Measurements from ENCODE around the gene EFTUD2. TPM values are rescaled to one million over a fixed set of nuclear protein-coding genes. Genes with fewer than 3 reads are reported as not detected.

EFTUD2 gene
- total RNA-seq, 6 experiments from 2014 or later = 29.9 to 42.4 (median 35.1) TPM

GRCh38 chr17:44907729-44908470 is 8.7 kb upstream of the EFTUD2 start:
- no peak for DNase-seq
- no peak for TF ChIP-seq POLR2A (IDR thresholded peaks at IDR 0.05)
- Histone ChIP-seq H3K27ac (no peak overlapping the region), H3K4me3 (no peak overlapping the region), H3K27me3 (no peaks in the 10 kb centered on the region), H3K9me3 (no peaks in the 10 kb centered on the region), H3K36me3 (no peaks in the 10 kb centered on the region), H3K4me1 (peaks cover 0 to 10% (median 4%) of the 10 kb centered on the region in 4 donors)
- ATAC-seq = no peak
- intact Hi-C loops (cut with DNase I) = no loop called here
- 83% methylated on average over 5 of the region's 11 CpGs for WGBS (ENCODE audit: insufficient coverage, low coverage, low lambda C conversion rate, missing lambda C conversion rate)

- DNase-seq (no peak), ATAC-seq (no peak)
- Histone ChIP-seq H3K27me3 (no peaks in the 10 kb centered on the region), H3K4me3 (no peak overlapping the region), H3K27ac (no peak overlapping the region), H3K9me3 (no peaks in the 10 kb centered on the region), H3K36me3 (no peaks in the 10 kb centered on the region), H3K4me1 (peaks cover 0 to 10% (median 4%) of the 10 kb centered on the region in 4 donors)
- WGBS (ENCODE audit: insufficient coverage, low coverage, low lambda C conversion rate, missing lambda C conversion rate) = 77% methylated on average over 11 of the region's 18 CpGs
- TF ChIP-seq CTCF (IDR thresholded peaks at IDR 0.05) = no peak
- TF ChIP-seq POLR2A (IDR thresholded peaks at IDR 0.05) = no peak
- intact Hi-C loops (cut with DNase I) = no loop called here
Observed at GRCh38 chr17:44906763-44907728, 7.8 kb upstream of the EFTUD2 start.

- no peaks in the 10 kb centered on the region for H3K27me3 ChIP-seq
- no peak overlapping the region for H3K4me3 ChIP-seq
- no peak for TF ChIP-seq POLR2A (IDR thresholded peaks at IDR 0.05)
- no peak for TF ChIP-seq CTCF (IDR thresholded peaks at IDR 0.05)
- DNase-seq (no peak), ATAC-seq (peak in 2 of 4 donors; percentile 8 to 40)
- H3K4me1 ChIP-seq = peaks cover 0 to 1% (median under 1%) of the 10 kb centered on the region in 4 donors
- WGBS (ENCODE audit: insufficient coverage, low coverage, low lambda C conversion rate, missing lambda C conversion rate) = 100% methylated on average over 2 of the region's 10 CpGs
- no peaks in the 10 kb centered on the region for H3K36me3 ChIP-seq
- H3K9me3 ChIP-seq = no peaks in the 10 kb centered on the region
- no peak overlapping the region for H3K27ac ChIP-seq
- intact Hi-C loops (cut with DNase I) = no loop called here
Observed at GRCh38 chr17:44906010-44906646, 6.9 kb upstream of the EFTUD2 start.

GRCh38 chr17:44905006-44906000 is 6.1 kb upstream of the EFTUD2 start:
- intact Hi-C loops (cut with DNase I) = no loop called here
- no peak for DNase-seq
- ATAC-seq = peak in 2 of 4 donors; percentile 24 to 35

More at GRCh38 chr17:44905006-44906000, 6.1 kb upstream of the EFTUD2 start:
- H3K4me1 ChIP-seq = no peaks in the 10 kb centered on the region
- no peak for TF ChIP-seq POLR2A (IDR thresholded peaks at IDR 0.05)
- H3K9me3 ChIP-seq = no peaks in the 10 kb centered on the region
- no peak overlapping the region for H3K4me3 ChIP-seq
- no peak overlapping the region for H3K27ac ChIP-seq
- WGBS (ENCODE audit: insufficient coverage, low coverage, low lambda C conversion rate, missing lambda C conversion rate) = 77% methylated on average over 4 of the region's 9 CpGs
- no peaks in the 10 kb centered on the region for H3K36me3 ChIP-seq
- no peaks in the 10 kb centered on the region for H3K27me3 ChIP-seq
